Iris pigment epithelial cell (primary cell): Measurements from ENCODE around the gene NFAT5.
"Not testable (repeated sequence)": the region's sequence is repeated elsewhere in the genome, so short reads cannot be mapped to it uniquely, and the experiment has no call there.

Source experiments
- DNase-seq: peaks from one replicate; pipeline ENCODE4 v3.0.0-alpha.2; 2011; ENCODE audit warnings: low read depth

NFAT5 gene

GRCh38 chr16:69555437-69555836, 10.3 kb upstream of the NFAT5 start:
- DNase-seq, result no peak

- DNase-seq, result no peak
These were observed 9.9 kb upstream of the NFAT5 start for GRCh38 chr16:69555867-69556266.

DNA sequence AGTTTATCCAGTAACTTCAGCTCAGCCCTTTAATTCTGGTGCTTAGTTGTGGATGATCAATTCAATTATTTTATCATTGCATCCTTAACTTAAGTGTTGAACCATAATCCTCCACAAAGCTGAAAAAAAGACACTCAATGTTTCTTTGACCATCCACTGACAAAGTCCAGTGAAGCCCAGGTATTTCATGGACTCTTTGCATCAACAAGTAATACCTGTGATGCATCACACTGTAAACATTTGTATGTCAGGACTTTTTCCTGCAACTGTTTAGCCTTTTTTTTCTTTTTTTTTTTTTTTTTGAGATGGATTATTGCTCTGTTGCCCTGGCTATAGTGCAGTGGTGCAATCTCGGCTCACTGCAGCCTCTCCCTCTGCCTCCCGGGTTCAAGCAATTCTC, 6.6 kb upstream of the NFAT5 start:
- DNase-seq, result no peak

DNA sequence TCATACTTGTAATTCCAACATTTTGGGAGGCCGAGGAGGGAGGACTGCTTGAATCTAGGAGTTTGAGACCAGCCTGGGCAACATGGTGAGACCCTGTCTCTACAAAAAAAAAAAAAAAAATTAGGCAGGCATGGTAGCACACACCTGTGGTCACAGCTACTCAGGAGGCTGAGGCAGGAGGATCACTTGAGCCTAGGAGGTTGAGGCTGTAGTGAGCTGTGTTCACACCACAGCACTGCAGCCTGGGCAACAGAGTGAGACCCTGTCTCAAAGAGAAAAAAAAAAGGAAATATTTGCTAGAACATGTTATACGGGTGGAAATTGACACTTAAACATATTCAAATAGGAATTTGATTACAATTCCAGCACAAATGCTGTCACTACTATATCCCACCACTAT, 4.4 kb upstream of the NFAT5 start:
- not testable (repeated sequence) for DNase-seq

DNA sequence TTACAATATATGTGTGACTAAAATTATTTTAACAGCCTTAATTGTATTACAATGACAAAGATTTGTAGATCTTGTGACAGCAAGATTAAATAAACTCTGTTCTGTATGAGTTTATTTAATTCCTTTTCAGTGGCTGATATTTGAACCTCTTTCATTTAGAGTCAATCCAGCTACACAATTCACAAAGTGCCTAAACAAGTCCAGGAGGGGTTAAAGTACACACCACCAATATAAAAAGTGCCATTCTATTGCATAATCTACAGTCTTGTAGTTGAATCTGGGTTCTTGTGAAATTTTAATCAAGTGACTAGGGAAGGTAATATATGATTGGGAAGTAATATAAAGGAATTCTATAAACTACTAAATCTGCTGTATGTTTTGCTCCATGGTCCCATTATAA, 3.9 kb upstream of the NFAT5 start:
- DNase-seq, result no peak

DNA sequence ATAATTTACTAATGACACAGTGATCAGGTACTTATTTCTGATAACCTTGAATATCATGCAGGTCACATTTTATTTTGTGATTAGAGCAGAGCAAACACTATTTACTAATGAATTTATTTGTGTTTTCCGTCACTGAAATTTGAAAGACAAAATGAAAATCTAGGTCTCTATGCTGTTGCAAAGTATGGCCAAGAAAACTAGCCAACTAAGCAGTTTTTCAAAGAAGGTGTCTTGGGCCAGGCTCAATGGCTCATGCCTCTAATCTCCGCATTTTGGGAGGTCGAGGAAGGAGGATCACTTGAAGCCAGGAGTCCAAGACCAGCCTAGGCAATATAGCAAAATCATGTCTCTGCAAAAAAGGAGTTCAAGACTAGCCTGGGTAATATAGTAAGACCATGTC, 3.0 kb upstream of the NFAT5 start:
- DNase-seq, result no peak

GRCh38 chr16:69563605-69564580, 1.9 kb upstream of the NFAT5 start:
- DNase-seq, result peak; percentile 63

DNA sequence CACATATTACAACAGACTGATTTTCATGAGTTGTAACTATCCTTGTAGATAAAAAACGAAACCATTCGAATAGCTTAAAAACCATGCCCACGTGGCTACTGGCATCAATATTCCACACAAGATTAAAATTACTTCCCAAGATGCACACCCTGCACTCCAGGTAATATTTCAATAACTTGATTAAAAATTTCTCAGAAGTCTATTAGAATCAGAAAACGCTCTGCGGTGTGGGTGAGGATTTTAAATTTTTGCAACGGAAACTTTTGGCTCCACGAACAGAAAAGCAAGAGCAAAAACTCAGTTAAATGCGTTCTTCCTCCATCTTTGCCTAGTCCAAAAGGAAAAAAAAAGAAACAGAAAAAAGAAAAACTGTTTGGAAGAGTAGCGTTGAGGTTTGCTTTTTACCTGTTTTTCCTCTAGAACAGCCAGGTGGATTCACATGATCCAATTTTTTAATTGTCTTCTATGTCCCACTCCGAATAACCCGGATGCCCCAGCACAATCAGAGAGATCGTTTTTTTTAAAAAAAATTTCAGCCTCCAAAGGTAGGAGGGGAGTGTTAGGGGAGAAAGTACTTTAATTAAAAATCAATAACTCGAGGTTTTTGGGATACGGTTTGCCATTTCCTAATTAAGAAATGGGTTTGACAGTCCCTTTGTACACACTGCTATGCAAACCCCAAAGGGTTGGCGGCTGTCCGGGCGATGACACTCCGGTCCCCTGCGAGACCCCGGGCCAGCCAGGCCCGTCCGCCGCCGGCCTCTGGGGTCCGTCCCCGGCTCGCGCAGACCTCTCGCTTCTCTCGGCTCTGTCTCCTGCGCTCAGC, 708 bp upstream of the NFAT5 start:
- DNase-seq, result no peak

- peak; percentile 70 for DNase-seq
These were observed 644 bp downstream of the NFAT5 start for GRCh38 chr16:69566240-69566980.

- DNase-seq, result no peak
These were observed 1.4 kb downstream of the NFAT5 start for GRCh38 chr16:69566981-69567680.

DNA sequence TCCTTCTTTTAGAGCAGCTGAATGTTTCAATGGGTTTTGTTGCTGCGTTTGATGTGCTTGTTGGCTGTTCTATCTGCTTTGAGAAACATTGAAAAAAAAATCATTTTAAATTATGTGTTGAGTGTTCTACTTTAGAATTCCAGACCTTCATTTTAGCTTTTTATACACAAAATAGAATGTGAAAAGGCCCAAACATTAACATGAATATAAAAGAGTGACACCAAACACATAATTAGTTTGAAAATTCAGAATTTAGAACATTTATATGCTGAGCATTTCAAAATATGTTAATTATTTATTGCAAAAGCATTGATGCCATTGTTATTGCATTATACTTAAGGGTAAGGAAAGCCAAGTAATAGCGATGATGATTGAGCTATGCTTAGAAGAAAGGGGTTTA, 2.9 kb downstream of the NFAT5 start:
- DNase-seq, result no peak

DNA sequence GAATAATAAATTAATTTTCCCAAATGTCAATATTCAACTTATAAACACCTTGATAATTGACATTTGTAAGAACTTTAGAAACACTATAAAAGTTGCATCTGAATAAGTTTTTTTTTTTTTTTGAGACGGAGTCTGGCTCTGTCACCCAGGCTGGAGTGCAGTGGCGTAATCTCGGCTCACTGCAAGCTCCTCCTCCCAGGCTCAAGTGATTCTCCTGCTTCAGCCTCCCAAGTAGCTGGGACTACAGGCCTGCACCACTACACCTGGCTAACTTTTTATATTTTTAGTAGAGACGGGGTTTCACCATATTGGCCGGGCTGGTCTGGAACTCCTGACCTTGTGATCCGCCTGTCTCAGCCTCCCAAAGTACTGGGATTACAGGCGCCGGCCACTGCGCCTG, 13.0 kb downstream of the NFAT5 start:
- DNase-seq, result not testable (repeated sequence)

DNA sequence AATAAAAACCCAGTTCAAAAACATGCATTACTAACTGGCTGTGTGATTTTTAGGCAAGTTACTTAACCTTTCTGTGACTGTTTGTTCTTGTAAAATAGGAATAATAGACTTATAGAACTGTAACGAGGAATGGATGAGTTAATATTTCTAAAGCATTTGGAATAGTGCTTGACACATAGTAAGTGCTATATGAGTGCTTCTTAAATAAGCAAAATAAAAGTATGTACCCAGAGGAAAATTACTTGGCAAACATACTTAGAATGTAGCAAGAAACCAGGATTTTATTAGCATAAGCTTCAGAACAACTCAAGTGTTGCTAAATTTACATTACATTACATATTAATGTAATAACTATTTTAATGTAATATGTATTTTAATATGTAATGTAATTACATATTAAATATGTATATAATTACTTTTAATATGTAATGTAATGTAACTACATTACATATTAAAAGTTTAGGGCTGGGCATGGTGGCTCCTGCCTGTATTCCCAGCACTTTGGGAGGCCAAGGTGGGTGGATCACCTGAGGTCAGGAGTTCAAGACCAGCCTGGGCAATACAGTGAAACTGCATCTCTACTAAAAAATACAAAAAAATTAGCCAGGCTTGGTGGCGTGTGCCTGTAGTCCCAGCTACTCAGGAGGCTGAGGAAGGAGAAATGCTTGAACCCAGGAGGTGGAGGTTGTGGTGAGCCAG, 14.2 kb downstream of the NFAT5 start:
- DNase-seq, result no peak

GRCh38 chr16:69581297-69581696, 15.5 kb downstream of the NFAT5 start:
- no peak for DNase-seq

GRCh38 chr16:69584493-69584892, 18.7 kb downstream of the NFAT5 start:
- not testable (repeated sequence) for DNase-seq

- DNase-seq, result peak; percentile 35
These were observed 23.9 kb downstream of the NFAT5 start for GRCh38 chr16:69589434-69590269.

GRCh38 chr16:69590590-69590989, 24.8 kb downstream of the NFAT5 start:
- DNase-seq, result no peak

GRCh38 chr16:69593751-69594255, 28.0 kb downstream of the NFAT5 start:
- no peak for DNase-seq

GRCh38 chr16:69595127-69596036, 29.6 kb downstream of the NFAT5 start:
- DNase-seq, result peak; percentile 86
